TTC549 (cell line): Measurements from ENCODE around the gene AGRN.
A peak's percentile ranks its signal among the peaks of the same experiment; 100 is the strongest.
"Not testable (repeated sequence)": the region's sequence is repeated elsewhere in the genome, so short reads cannot be mapped to it uniquely, and the experiment has no call there.

Source experiments
- FAIRE-seq: peaks from 2 replicates; lab custom pipeline; 2012; peaks lifted over from hg19 to GRCh38; lab: Jason Lieb, UNC

AGRN gene

DNA sequence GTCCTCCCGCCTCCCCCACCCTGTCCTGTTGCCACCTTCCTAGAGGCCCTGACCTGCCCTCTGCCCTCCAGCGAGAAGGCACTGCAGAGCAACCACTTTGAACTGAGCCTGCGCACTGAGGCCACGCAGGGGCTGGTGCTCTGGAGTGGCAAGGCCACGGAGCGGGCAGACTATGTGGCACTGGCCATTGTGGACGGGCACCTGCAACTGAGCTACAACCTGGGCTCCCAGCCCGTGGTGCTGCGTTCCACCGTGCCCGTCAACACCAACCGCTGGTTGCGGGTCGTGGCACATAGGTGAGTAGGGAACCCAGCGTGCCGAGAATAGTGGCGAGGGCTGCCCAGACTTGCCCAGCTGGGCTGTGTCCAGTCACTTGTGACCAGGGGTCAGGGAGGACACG is 33.8 kb downstream of the AGRN start:
- no peak for FAIRE-seq

DNA sequence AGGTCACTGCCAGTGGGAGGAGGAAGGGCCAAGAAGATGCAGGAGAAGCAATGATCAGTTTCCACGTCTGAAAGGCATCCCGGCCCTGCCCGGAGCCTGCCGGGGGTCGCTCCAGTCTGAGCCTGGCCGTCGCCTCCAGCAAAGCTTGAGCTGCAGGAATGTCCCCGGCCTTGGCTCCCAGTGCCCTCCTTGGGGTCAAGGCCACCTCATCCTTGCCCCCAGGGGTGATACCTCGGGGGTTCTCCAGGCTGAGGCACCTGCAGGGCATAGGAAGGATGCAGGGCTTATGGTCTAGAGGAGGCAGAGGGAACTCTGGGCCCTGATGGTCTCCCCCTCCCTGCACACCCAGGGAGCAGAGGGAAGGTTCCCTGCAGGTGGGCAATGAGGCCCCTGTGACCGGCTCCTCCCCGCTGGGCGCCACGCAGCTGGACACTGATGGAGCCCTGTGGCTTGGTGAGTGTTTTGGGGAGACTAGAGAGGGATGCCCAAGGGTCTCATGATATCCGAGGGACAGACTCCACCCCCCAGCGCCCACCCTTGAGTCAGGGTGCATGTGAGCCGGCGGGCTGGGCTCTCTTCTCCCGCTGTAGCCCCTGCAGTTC is 34.3 kb downstream of the AGRN start:
- no peak for FAIRE-seq

GRCh38 chr1:1054971-1055370 is 35.1 kb downstream of the AGRN start:
- FAIRE-seq: no peak

DNA sequence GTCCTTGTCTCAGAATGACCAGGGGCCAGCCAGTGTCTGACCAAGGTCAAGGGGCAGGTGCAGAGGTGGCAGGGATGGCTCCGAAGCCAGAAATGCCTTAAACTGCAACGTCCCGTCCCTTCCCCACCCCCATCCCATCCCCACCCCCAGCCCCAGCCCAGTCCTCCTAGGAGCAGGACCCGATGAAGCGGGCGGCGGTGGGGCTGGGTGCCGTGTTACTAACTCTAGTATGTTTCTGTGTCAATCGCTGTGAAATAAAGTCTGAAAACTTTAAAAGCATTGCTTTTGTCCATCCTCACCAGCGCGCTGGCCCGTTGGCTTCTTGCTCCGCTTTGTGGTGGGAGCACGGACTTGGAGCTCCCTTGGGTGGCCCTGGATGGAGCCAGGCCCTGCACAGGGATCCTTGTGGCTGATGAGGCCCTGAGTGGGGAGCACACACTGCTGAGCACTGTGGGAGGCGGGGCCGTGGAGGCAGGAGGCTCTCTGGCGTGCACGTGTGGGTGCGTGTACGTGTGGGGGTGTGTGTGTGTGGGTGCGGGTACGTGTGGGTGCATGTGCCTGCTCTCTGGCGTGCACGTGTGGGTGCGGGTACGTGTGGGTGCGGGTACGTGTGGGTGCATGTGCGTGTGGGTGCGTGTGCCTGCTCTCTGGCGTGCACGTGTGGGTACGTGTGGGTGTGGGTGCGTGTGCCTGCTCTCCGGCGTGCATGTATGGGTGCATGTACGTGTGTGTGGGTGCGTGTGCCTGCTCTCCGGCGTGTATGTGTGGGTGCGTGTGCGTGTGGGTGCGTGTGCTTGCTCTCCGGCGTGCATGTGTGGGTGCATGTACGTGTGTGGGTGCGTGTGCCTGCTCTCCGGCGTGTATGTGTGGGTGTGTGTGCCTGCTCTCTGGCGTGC is 36.2 kb downstream of the AGRN start:
- FAIRE-seq: no peak

GRCh38 chr1:1057769-1058087 is 37.8 kb downstream of the AGRN start:
- not testable (repeated sequence) for FAIRE-seq

DNA sequence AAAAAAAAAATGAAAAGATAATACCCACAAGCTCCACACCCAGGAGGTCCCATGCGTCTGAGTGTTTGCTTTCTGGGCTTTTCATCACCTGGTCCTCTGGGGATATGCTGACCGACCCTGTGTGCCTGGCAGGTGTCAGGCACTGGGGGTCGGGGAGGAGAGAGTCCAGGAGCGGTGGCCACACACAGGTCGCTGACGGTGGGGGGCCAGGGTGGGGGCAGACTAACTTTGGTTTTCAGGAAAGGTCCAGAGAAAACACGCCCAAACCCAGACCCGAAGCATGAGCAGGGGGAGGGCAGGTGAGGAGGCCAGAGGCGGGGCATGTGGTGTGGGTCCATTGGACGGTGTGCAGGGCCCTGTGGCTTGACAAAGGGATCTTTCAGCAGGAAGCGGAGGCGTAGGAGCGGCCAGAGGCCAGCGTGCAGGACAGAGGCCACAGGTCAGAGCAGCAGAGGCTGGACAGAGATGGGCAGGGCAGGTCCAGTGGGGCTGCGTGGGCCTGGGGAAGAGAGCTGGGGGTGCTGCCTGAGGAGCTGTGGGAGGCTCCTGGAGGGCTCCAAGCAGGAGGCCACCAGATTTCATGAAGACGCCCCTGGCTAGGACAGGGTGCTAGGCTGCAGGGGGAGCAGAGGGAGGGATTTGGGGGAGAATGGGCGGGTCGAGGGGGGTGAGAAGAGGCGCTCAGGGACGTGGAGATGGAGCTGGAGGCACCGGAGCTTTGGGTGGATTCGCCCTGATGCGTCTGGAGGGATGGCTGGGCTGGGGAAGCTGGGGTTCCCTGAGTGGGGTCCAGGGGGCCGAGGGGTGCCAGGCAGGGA is 38.4 kb downstream of the AGRN start:
- no peak for FAIRE-seq

DNA sequence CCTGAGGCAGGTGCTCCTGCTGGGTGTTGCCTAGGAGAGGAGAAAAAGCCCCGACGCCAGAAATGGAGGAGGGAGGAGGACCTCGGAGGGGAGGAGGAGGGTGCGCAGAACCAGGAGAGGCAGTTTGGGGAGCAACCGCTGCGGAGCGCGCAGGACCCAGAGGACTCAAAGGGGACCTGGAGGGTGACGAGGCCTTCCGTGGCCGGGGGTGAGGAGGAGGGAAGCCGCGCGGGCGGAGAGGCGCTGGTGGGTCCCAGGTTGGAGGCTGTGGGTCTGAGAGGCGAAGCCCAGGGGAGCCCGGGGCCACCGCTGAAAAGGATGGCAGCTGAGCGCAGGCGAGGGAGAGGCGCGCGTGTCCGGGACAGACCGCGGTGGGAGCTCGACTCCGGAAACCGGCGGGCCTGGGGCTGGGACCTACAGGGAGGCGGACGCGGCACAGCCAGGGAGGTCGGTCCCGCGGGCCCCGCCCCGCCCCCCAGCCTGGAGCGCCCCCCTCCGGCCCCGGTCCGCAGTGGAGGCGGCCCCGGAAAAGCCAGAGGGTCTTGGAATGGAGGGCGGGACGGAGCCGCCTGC is 39.1 kb downstream of the AGRN start:
- FAIRE-seq: no peak

DNA sequence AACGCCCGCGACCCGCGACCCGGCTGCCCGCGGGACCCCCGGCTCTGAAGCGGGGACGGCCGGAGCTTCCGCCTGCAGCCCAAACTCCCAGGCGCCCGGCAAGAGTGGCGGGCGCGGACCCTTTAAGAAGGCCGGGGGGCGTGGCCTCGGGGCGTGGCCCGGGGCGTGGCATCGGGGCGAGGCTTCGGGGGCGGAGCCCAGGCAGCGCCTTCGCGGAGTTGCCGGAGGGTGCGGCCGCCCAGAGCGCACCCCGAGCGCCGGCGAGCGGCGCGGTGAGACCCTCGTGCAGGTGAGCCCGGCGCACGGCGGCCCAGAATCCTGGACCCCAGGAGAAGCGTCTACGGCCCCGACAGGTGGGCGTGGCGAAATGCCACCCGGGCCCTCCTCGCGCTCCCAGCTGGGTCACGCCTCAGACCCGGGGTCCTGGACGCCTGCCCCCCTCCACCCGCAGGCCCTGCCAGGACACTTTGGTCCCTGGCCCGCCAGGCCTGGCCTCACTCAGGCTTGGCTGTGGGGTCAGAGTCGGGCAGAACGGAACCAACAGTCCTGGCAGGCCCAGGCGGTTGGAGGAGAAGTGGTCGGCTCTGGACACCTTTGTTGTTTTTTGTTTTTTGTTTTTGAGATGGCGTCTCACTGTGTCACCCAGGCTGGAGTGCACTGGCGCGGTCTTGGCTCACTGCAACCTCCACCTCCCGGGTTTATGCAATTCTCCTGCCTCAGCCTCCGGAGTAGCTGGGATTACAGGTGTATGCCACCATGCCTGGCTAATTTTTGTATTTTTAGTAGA is 39.8 kb downstream of the AGRN start:
- no peak for FAIRE-seq

DNA sequence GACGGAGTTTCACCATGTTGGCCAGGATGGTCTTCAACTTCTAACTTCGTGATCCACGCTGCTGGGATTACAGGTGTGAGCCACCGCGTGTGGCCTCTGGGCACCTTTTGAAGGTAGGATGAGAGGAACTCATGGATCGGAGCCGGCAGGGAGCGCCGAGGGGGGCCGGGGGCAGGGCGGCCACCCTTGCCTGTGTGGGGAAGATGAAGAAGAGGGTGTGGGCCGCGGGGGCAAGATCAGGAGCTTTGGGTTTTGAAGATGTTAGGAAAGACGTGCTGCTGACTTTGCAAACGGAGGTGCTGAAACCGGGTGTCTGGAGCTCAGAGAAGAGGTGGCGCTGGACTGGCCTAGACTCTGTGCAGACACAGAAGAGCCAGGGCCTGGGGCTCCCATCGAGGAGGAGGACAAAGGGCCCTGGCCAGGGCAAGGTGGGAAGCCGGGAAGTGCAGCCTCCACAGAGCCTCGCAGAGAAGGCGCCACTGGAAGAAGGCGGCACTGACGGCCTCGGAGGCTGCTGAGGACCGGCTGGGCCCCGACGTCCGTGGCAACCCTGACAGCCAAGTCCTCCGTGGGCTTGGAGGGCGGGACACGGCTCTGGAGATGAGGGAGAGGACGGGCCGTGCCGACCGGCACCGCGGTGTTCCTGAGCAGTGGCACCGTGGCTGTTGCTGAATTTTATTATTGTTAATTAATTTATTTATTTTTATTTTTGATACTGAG is 40.5 kb downstream of the AGRN start:
- FAIRE-seq: no peak

GRCh38 chr1:1061682-1062345 is 41.9 kb downstream of the AGRN start:
- no peak for FAIRE-seq

GRCh38 chr1:1062348-1063163 is 42.6 kb downstream of the AGRN start:
- no peak for FAIRE-seq

DNA sequence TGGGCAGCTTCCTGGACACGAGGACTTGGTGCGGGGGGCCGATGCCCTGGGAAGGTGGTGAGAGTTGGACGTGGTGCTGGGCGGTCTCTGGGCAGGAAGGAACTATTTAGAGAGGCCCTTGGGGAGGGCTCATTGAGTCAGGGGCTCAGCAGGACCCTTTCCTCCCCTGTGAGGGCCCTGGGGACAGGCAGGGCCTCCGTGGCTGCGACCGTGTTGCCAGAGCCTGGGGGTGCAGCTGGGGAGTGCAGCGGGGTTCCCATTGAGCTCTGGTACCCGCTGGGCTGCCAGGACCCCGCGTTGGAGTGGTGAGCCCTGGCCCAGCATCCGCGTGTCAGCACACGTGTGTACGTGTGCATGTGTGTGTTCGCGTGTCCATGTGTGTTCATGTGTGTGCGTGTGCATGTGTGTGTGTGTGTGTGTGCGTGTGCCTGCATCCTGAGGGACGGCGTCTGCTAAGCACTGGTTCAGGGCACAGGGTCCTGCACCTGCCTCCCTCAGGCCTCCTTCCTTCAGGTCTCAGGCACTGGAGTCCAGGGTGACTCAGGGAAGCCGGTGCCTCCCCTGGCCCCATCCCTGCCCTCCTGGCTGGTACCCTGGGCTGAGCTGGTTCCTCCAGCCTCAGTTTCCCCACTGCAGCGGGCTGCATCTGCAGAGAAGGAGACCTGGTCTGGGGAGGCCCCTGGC is 43.5 kb downstream of the AGRN start:
- FAIRE-seq: no peak

- no peak for FAIRE-seq
Measured at GRCh38 chr1:1063945-1064831, 44.3 kb downstream of the AGRN start.

DNA sequence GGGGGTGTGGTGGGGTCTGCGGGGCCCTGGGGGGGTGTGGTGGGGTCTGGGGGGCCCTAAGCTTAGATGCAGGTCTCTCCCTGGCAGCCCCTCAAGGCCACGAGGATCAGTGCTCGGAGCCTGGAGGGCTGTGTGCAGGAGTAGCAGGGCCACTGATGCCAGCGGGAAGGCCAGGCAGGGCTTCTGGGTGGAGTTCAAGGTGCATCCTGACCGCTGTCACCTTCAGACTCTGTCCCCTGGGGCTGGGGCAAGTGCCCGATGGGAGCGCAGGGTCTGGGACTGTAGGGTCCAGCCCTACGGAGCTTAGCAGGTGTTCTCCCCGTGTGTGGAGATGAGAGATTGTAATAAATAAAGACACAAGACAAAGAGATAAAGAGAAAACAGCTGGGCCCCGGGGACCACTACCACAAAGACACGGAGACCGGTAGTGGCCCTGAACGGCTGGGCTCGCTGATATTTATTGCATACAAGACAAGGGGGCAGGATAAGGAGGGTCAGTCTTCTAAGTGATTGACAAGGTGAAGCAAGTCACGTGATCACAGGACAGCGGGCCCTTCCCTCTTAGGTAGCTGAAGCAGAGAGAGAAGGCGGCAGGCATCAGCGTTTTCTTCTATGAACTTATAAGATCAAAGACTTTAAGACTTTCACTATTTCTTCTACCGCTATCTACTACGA is 45.5 kb downstream of the AGRN start:
- FAIRE-seq: no peak

GRCh38 chr1:1065940-1066304 is 46.0 kb downstream of the AGRN start:
- peak; percentile 26 for FAIRE-seq

GRCh38 chr1:1066403-1067283 is 46.7 kb downstream of the AGRN start:
- no peak for FAIRE-seq
